ENCODE results near the gene VAV2. TPM values are rescaled to one million over a fixed set of nuclear protein-coding genes. Genes with fewer than 3 reads are reported as not detected.

Gene VAV2
- total RNA-seq, 4 donors from 2014 or later = 4.7 to 42.2 (median 15.8) TPM

- DNase-seq = no peak
- H3K4me3 ChIP-seq = no peak overlapping the region
- no peak for TF ChIP-seq POLR2A (IDR thresholded peaks at IDR 0.05)
- TF ChIP-seq CTCF (IDR thresholded peaks at IDR 0.05) = no peak
- H3K4me1 ChIP-seq = no peaks in the 10 kb centered on the region
- no peaks in the 10 kb centered on the region for H3K9me3 ChIP-seq
- intact Hi-C loops (cut with DNase I; ENCODE audit: low total_unique reads) = no loop called here
- H3K27me3 ChIP-seq = no peaks in the 10 kb centered on the region
- H3K27ac ChIP-seq = no peak overlapping the region
- no peaks in the 10 kb centered on the region for H3K36me3 ChIP-seq
These were observed 154.2 kb downstream of the VAV2 start for GRCh38 chr9:133837627-133838597.

DNA sequence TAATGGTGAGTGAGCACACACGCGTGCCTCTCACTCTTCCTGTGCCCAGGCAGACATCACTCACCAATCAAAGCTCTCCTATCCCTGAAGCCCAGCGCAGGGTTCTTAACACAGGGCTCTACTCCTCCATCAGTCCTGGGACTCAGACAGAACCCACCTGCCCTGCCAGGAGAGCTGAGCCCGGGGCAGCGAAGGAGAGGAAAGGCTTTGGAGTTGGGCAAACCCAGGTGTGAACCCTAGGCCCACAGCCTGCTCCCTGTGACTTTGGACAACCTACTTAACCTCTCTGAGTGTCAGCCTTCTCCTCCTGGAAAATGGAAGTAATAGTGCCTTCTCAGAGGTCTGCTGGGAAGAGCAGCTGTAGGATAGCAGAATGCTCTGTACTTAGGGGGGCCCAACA lies 155.3 kb downstream of the VAV2 start:
- Histone ChIP-seq H3K27me3 (no peaks in the 10 kb centered on the region), H3K4me3 (no peak overlapping the region), H3K4me1 (no peaks in the 10 kb centered on the region), H3K36me3 (no peaks in the 10 kb centered on the region), H3K27ac (no peak overlapping the region), H3K9me3 (no peaks in the 10 kb centered on the region)
- DNase-seq = no peak
- intact Hi-C loops (cut with DNase I; ENCODE audit: low total_unique reads) = no loop called here
- no peak for TF ChIP-seq CTCF (IDR thresholded peaks at IDR 0.05)
- no peak for TF ChIP-seq POLR2A (IDR thresholded peaks at IDR 0.05)

DNA sequence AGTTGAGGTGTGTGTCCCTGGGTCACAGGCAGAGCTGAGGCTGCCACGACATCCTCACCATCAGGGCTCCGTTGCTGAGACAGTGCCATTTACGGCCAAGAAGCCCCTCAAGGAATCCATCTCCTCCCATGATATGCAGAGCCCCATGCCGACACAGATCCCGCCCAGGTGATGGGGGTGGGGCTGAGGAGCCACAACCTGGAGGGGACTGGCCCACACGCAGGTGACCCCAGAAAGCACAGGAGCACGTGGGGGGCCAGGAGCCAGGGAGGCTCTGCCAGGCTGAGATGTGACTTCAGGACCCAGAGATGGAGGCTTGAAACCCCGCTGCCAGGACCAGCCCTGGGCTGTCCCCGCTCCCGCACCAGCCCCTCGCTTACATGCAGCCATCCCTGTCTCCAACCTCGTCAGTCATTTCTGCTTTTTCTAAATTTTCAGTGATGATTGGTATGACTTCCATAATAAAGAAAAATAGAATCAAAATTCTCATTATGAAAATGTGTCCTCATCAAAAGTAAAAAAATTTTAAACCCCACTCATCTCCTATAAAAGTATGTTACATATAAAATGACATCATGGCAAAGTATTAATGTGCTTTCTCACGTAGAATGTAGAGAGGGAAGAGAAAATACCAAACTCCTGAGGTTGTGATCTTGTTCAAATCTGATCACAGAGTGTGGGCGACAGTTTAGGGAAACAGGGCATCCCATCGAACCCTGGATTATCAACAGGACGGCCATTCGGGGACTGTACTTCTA lies 155.9 kb downstream of the VAV2 start:
- no peak for TF ChIP-seq CTCF (IDR thresholded peaks at IDR 0.05)
- TF ChIP-seq POLR2A (IDR thresholded peaks at IDR 0.05) = no peak
- H3K4me3 ChIP-seq = no peak overlapping the region
- intact Hi-C loops (cut with DNase I; ENCODE audit: low total_unique reads) = no loop called here

GRCh38 chr9:133835262-133835901 lies 156.7 kb downstream of the VAV2 start:
- DNase-seq = no peak
- Histone ChIP-seq H3K9me3 (no peaks in the 10 kb centered on the region), H3K27me3 (no peaks in the 10 kb centered on the region), H3K36me3 (no peaks in the 10 kb centered on the region), H3K27ac (no peak overlapping the region), H3K4me3 (no peak overlapping the region), H3K4me1 (no peaks in the 10 kb centered on the region)
- TF ChIP-seq POLR2A (IDR thresholded peaks at IDR 0.05) (no peak), CTCF (IDR thresholded peaks at IDR 0.05) (no peak)
- intact Hi-C loops (cut with DNase I; ENCODE audit: low total_unique reads) = no loop called here

More for the DNA sequence above, 155.9 kb downstream of the VAV2 start:
- Histone ChIP-seq H3K27me3 (no peaks in the 10 kb centered on the region), H3K4me1 (no peaks in the 10 kb centered on the region), H3K27ac (no peak overlapping the region), H3K36me3 (no peaks in the 10 kb centered on the region), H3K9me3 (no peaks in the 10 kb centered on the region)
- no peak for DNase-seq

All from uterus (tissue), 4 donors.